GM19455 (cell line): ENCODE measurements around the gene BLTP3B.

Source experiments
- ATAC-seq: cut with Tn5 transposase; IDR thresholded peaks from one replicate; pipeline ENCODE4 v1.9.1; 2021; ENCODE audit not compliant: unreplicated experiment

The BLTP3B gene

DNA sequence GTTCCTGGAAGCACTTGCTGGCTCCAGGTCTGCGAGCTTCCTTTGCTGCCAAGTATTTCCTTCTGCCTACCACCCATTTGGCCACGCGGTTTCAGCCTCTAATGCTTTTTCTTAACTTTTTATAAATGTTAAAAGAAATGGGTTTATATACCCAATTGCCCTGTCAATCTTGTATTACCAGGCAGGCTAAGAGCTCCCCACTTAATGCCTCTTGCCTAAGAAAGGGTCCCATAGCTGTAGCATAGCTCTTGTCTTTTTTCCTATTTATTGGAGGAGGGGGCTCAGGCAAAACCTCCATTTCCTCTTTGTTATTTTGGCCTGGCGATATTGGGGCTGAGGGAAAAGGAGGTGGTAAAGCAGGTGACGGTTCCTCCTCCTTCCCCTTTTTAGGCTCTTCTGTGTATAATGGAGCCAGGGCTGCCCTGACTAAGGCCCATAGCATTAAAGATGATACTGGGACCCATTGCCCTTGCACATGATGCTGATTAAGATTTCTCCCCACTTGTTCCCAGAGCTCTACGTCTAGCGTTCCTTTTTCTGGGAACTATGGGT lies 21.6 kb upstream of the BLTP3B start:
- ATAC-seq, result peak; percentile 9

DNA sequence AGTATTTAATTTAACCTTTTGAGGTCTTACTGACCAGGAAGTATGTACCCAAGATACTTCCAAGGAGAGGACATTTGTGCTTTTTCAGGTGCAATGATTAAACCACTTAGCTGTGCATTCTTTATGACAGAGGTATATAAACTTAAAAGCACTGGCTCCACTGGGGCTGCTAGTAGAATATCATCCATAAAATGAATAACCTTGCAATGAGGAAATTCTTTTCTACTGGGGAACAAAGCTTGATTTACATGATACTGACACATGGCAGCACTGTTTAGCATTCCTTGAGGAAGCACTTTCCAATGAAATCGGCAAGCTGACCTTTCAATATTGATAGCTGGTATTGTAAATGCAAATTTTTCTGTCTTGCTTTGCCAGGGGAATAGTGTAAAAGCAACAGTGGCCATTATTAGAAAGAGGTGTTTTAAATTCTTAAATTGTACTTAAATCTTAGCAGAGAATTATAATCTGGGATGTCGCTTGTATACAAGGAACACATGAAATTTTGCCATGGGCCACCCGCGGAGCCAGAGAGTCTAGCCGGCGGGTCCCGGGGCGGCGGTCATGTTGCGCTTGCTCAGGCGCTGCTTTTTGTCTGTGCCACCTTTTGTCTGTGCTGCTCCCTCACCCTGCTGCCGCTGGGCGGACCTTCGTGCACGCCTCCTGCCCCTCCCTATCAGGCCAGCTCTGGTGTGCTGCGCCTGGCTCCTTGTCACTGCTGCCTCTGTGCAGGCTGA lies 20.9 kb upstream of the BLTP3B start:
- peak; percentile 99 for ATAC-seq

DNA sequence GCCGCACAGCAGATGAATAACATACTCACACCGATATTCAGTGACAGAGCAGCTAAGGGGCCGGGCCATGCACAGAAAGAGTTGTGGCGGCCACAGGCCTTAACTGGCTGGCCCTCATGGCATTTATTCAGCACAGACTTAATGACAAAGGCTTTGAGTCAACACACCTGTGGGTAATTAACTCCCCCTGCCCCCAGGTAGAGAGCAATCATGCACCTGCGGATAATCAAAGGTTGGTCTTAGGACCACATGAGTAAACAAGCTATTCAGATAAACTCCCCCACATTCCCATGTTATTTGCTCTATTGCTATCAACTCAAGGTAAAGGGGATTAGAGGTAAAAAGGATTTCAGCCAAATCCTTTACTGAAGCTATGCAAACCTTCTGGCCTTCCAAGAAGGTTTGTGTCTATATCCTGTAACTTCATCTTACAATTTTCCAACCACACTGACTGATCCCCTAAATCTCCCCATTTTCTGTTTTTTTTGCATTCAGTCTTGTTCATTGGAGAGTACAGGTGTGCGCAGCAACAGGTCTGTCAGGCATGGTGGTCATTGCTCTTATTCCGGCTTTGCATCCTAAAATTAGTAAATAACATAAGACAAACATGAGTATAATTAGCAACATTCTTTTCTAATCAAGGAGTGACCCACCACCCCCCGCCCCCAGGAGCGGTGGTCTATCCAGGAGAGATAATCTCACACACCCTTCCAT lies 16.9 kb upstream of the BLTP3B start:
- no peak for ATAC-seq

DNA sequence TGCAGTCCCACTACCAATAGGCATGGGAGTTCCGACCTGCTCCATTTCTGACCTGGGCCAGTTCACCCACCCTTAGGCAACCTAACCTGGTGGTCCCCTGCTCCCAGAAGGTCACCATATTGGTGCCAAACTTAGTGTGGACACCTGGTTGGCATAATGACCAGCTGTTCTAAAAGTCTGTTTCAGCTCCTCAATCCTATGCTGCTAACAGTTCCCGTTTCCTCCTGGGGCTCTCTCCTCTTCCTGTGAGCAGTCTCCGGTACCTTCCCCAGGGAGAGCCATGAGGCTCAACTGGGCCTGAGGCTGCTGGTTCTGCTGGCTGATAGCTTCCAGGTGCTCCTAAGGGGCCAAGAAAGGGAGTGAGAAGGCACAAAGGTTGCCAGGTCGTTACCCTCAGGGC lies 15.9 kb upstream of the BLTP3B start:
- no peak for ATAC-seq

DNA sequence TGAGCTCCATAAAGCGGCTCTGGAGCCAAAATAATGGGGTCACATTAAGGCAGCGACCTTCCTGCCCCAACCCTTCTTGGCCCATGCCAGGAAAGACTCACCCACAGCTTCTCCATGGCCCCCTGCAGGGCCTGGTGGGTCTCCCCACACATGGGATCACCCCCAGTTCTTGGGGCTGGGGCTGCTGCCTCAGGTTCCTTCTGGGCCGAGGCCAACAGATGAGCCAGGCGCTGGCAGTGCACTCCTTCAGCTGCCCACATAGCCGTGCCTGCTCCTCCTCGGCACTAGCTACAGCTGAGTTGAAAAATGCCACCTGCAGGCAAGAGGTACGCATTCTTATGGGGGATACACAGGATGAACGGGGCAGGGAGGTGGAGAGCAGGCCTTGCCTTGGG lies 14.8 kb upstream of the BLTP3B start:
- ATAC-seq, result no peak

DNA sequence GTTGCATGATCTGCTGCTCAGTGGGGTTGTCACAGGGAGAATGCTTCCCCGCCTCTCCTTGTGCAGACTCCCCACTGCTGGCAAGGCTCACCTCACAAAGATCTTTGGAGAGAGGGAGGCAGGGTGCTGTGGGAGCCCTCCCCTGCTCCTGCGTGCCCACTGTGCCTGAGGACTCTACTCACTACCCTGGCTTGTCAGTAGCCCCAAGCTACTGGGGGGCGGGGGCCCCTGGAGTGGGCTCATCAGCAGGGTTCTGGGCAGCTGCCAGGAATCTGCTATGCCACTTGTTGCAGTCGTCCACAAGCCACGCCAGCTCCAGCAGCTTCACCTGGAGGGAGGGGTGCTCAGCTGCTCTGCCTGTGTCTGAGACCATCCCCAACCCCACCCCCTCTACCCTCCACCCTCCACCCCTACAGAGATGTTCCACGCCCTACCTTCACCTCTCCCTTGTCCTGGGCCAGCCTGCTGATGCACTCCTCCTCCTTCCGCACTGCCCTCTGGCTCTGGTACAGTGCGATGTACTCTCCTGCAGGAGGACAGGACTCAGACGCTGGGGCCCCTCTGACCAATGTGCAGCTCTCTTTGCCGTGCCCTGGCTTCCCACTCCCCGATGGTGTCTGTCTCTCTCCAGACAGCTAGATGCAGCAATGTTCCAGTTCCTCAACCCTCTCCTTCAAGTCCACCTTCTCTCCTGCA lies 14.2 kb upstream of the BLTP3B start:
- ATAC-seq, result no peak

DNA sequence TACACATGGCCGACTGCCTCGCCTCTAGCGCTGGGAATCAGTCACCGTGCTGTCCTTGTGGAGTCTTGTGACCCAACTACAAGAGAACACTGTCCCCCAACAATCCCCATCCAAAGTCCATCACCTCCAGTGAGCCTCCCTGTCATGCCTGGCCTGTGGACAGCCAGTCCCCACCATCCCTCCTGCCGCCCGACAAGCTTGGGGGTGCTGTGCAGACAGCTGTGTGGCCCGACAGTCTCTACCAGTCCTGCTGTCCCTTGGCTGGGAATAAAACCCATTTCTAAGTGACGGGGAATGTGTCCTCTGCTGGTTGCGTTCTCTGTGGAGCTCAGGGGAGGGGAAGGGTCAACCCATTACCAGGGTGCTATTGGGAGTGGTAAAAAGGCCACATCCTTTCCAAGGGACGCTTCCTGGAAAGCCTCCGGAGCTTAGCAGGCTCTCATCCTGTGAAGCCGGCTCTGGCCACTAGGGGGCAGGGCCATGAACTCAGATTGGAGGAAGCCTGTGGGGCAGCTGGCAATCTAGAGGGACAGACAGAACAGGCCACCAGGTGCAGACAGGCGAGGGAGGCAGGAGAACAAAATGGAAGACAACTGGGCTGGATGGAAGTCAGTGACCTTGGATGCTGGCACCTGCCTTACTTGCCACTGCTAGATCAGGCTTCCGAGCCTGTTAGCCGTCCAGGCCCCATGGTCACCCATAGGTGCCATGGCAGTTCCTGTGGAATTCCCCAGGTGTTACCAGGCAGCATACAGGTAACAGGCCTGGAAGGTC lies 12.0 kb upstream of the BLTP3B start:
- ATAC-seq, result peak; percentile 83

DNA sequence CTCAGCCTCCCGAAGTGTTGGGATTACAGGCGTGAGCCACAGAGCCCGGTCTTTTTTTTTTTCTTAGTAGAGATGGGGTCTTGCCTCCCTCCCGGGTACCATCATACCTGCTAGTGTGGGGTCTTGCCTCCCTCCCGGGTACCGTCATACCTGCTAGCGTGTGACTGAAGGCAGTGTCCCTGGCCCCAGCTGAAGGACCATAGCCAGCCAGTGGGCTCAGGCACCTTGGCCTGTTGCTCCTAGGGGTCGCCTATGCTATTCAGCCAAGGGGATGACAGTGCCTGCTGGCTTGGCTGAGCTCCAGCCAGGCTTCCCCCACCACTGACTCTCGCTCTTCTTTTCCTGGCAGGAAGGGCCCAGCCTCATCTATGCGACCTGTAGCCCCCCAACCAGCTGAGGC lies 10.5 kb upstream of the BLTP3B start:
- no peak for ATAC-seq

DNA sequence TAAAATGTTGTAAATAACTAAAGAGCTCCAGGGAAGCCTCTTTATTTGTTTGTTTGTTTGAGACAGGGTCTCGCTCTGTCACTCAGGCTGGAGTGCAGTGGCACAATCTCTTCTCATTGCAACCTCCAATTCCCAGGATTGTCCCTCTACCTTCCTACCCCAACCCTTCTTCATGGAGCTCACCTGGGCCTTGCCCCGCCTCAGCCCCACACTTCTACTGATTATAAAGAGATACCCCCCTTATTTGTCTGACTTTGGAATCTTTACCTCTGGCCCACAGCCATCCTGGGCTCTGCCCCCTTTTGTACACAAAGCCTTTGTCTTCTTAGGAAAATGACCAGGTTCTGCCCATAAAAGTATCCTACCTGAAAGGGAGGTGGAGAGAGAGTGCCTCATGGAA lies 9.1 kb upstream of the BLTP3B start:
- ATAC-seq, result no peak

DNA sequence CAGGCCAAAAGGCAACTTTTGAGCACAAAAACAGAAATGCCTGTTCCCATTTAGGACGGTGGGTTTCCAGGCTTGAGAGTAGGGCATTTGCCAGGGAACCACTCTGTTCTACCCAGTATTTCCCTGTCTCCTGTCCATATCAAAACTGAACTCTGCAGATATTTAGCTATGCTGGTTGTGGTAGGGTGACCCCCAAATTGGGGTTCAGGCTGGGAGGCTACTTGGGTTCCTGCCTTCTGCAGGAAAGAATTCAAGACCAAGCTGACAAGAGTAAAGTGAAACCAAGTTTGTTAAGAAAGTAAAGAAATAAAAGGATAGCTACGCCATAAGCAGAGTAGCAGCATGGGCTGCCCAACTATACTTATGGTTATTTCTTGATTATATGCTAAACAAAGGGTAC lies 3.6 kb upstream of the BLTP3B start:
- ATAC-seq, result no peak

DNA sequence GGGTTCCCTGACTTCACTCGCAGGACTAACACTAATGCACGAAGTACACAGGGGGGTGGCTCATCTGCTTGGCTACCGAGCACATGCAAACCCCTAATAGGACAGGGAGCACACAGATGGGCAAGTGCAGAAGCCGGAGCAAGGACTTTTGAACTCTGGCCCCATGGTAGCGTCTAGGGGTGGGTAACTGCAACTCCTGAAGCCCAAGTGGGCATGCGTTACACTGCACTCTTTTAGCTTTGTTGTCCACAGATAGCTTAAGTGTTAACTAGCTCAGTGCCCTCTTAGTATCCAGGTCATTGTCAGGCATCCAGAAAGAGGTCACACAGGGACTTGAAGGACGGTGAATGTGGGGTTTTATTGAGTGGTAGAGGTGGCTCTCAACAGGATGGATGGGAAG lies 3.0 kb upstream of the BLTP3B start:
- ATAC-seq, result no peak

DNA sequence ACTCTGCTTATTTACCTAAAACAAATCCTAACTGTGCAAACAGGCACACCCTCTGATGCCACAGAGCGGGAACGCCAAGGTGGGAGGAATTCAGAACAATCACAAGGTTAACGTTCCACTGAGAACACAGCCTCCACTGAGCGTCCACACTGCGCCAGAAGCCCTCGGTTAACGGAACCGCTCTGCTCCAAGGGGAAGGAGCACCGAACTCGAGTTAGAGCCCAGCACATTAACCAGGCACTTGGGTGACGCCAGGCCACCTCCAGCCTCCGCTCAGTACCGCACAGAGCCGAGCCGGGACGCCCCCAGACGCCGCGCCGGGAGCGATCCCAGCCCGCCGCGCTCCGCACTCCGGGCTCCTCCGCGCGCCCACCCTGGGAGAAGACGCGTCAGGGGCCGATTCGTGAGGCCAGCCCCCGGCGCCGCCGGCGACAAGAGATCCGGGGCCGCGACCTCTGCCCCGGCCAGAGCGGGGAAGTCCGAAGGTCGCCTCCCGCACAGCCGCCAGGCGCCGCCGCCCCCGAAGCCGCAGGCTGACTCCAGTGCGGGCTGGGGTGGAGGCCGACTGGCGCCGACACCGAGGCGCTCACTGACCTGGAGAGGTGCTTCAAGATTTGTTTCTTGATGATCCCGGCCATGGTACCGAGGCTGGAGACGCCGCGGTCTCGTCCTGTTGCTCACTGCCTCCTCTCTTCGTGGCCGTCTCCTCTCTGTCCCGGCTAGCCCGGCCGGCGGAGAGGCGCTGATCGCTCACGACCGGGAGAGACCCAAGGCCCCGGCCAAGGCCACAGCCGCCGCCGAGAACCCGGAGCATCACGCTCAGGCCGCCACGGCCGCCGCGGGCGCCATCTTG lies 450 bp downstream of the BLTP3B start:
- peak; percentile 48 for ATAC-seq

DNA sequence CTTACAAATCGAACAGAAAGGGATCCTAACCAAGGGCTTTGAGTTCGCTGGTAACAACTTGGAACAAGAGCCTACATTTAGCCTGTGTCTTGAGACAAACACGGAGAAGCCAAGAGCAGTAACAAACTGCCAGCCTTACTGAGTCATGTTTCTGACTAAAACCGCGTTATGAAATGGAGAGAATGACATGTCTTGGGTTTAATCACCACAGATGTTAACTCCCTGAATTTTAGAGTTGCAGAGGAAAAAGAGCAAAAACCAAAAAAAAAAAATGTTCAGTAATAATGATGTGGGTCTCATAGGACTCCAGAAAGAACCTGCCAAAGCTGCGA lies 1.0 kb downstream of the BLTP3B start:
- peak; percentile 20 for ATAC-seq

DNA sequence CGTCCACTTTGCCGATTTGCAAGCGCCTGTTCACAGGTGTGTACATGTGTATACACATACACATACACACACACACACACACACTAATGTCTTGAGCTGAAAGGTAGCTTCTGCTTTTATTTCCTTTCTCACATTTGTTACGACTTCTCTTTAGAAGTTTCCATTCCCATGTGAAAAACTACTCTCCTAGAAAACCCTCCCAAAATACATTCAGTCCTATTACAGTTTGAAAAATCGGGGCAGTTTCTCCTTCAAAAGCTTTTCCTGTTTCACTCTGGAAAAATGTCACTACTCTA lies 3.9 kb downstream of the BLTP3B start:
- ATAC-seq, result no peak

DNA sequence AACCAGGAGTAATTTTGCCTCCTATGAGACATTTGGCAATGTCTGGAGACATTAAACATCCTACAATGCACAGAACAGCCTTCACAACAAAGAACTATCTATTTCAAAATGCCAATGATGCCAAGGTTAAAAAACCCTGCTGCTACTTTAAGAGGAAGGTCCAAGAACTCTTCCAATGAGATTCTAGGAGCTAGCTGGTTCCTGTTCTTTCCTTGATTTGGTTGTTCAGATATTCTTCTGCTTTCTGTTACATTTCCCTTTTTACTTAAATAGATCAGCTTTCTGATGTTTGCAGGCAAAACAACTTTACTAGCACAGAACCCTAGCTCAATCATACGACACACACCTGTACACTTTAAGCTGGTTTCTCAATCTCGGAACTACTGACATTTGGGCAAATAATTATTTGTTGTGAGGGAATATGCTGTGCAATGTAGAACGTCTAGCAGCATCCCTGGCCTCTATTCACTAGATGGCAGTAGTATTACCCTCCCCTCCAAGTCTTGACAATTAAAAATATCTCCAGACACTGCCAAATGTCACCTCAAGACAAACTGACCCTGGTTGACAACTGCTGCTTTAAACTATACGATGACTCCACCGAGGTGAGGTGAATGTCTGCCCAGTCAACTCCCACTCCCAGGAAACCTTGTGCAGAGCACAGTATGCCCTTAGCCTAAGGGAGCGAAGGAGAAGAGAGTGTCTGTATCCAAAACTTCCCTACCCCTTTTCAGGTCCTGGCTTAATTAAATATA lies 4.4 kb downstream of the BLTP3B start:
- ATAC-seq, result no peak

DNA sequence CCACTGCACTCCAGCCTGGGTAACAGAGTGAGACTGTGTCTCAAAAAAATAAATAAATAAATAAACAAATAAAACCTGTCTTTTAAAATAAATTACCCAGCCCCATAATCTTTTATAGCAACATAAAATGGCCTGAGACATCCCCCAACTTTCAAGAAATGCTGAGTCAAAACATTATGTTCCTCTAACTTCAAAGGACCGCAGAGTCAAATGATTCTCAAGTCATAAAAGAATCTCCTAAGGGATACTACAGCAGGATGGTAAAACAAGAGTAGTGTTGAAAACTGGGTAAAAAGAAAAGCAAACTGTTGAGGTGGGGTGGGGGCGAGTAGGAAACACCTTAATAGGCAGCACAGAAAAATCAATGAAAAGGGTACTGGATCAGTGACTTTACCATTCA lies 9.5 kb downstream of the BLTP3B start:
- no peak for ATAC-seq

DNA sequence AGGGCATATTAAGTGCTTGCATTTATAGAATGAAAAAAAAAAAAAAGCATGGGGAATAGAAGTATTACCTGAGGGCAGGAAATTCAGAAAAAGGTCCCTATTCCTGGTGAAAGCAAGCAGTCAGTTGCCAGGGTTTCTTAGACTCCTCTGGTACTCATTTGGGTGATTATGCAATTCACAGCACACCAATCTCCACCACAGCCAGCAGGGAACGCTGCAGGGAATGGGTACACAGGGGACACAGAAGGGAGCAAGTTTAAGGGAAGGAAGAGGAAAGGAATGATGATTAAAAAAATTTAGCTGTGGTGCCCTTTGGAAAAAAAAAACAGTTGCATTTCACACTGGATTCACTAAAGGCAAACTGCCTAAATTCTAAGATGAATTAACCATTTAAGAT lies 14.2 kb downstream of the BLTP3B start:
- ATAC-seq, result no peak

DNA sequence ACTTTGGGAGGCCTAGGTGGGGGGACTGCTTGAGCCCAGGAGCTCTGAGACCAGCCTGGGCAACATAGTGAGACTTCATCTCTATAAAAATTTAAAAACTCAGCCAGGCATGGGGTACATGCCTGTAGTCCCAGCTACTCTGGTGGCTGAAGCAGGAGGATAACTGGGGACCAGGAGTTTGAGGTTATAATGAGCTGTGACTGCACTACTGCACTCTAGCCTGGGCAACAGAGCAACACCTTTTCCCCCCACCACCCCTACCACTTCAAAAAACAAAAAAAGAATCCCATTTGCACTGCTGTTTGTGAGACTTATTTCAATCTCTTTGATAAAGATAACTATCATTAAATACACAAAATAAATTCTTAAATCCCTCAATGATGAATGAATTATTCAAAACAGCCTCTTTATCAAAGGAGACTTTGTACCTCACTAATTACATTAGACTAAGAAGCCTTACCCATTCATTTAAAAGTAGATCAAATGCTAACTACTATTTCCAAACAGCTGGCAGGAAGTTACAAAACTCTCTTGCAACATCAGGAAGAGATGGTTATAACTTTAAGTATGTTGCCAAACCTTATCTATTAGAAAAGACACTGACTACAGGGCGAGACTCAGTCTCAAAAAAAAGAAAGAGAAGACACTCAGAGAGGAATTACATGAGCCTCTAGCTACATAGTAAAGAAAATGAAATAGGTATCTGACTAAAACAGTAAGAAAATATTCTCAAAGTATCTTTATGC lies 14.7 kb downstream of the BLTP3B start:
- no peak for ATAC-seq
